ENCODE results near the gene HNF1A. TPM values are rescaled to one million over a fixed set of nuclear protein-coding genes. Genes with fewer than 3 reads are reported as not detected.

The HNF1A gene
- total and polyA plus RNA-seq, 2 donors (not counting 3 experiments of a cell fraction or from before 2014, with no cell fraction given), result not detected

- no TSS peak for BruUV-seq (replicated peaks)
- CTCF ChIA-PET, result interaction anchor here (3.1 kb wide), 1 partner anchor 22 kb away, joined by 12 read pairs; no protein-coding TSS in a partner anchor
- Histone ChIP-seq H3K9me3 (replicated peaks; ENCODE audit: control insufficient read depth, insufficient read depth, low read length) (no peaks in the 10 kb centered on the region), H3K9ac (replicated peaks; ENCODE audit: extremely low read depth, insufficient read depth, low read length) (no peak overlapping the region), H3K4me1 (ENCODE audit: control insufficient read depth, extremely low read depth, insufficient read depth, low read length) (no peaks in the 10 kb centered on the region), H3K27me3 (ENCODE audit: control insufficient read depth in 2 of 2, insufficient read depth in 2 of 2, low read length in 2 of 2) (peaks cover 3 to 8% of the 10 kb centered on the region in 2 experiments), H3K4me3 (replicated peaks in 1 of 3; ENCODE audit: insufficient read depth in 1 of 3, low read depth in 1 of 3, low read length in 3 of 3) (no peak overlapping the region), H2AFZ (ENCODE audit: low read depth, low read length) (no peak overlapping the region), H3K79me2 (ENCODE audit: control insufficient read depth, insufficient read depth, low read length) (no peaks in the 10 kb centered on the region), H4K20me1 (replicated peaks; ENCODE audit: control insufficient read depth, extremely low read depth, insufficient read depth, low read length) (no peaks in the 10 kb centered on the region), H3K9me1 (replicated peaks; ENCODE audit: control insufficient read depth, extremely low read depth, insufficient read depth, low read length) (no peaks in the 10 kb centered on the region), H3K4me2 (ENCODE audit: insufficient read depth, low read length) (no peak overlapping the region), H3K27ac (ENCODE audit: insufficient read depth, low read depth, low read length) (no peak overlapping the region), H3K36me3 (ENCODE audit: control insufficient read depth in 2 of 2, extremely low read depth in 1 of 2, insufficient read depth in 2 of 2, low read length in 2 of 2) (no peaks in the 10 kb centered on the region)
- TF ChIP-seq POLR2AphosphoS5 (IDR thresholded peaks at IDR 0.05; ENCODE audit: insufficient read depth, low read depth, low read length), result no peak
- TF ChIP-seq CTCF (IDR thresholded peaks at IDR 0.05; ENCODE audit: extremely low read depth in 1 of 2, insufficient read depth in 1 of 2, low read depth in 1 of 2, low read length in 2 of 2), result no peak
- no peak for TF ChIP-seq JUN (IDR thresholded peaks at IDR 0.05; ENCODE audit: borderline replicate concordance, insufficient read depth, insufficient read length, low read depth)
- TF ChIP-seq MYC (IDR thresholded peaks at IDR 0.05; ENCODE audit: low read depth, low read length), result no peak
- no peak for TF ChIP-seq GATA2 (IDR thresholded peaks at IDR 0.05; ENCODE audit: insufficient read depth, insufficient read length, low read depth, low read length)
- no peak for TF ChIP-seq FOS (IDR thresholded peaks at IDR 0.05; ENCODE audit: borderline replicate concordance, insufficient read depth, low read length)
- TF ChIP-seq POLR2A (IDR thresholded peaks at IDR 0.05; ENCODE audit: low read depth, low read length), result no peak
- TF ChIP-seq EZH2 (IDR thresholded peaks at IDR 0.05; ENCODE audit: borderline replicate concordance, low read depth, low read length, severe bottlenecking), result no peak
- TF ChIP-seq MAX (IDR thresholded peaks at IDR 0.05; ENCODE audit: insufficient read depth, insufficient read length), result no peak
- intact Hi-C loops (cut with micrococcal nuclease), result no loop called here
- DNase-seq (ENCODE audit: low read depth, low spot score) (no peak), FAIRE-seq (no peak)
- dilution Hi-C loops (cut with MboI; ENCODE audit: extremely low pct_ligation_motif_present, low sequenced_read_pairs), result no loop called here
- POLR2A ChIA-PET, result no interaction called here
Measured at GRCh38 chr12:120994059-120994458, 15.7 kb downstream of the HNF1A start.

All from endothelial cell of umbilical vein (primary cell).